GM23338 (cell line): ENCODE data around the gene YPEL4. TPM values are rescaled to one million over a fixed set of nuclear protein-coding genes. Genes with fewer than 3 reads are reported as not detected.

Experiments used
- ATAC-seq: fragments of 200-7000 bp; cut with Tn5 transposase; 3 replicates; pipeline ENCODE4 v1.9.1; 2020
- DNase-seq: peaks from one replicate; pipeline ENCODE4 v3.0.0-alpha.2; 2015; ENCODE audit warnings: low spot score
- H2AFZ ChIP-seq: fragments of 200-600 bp; sonication (generic); 2 replicates; pipeline ENCODE4 v1.8.0; 2016; ENCODE audit warnings: antibody characterized with exemption, mild to moderate bottlenecking, moderate library complexity
- H3F3A ChIP-seq: fragments of 200-600 bp; sonication (generic); replicated peaks from 2 replicates; pipeline ENCODE4 v1.8.0; 2017; ENCODE audit warnings: antibody characterized with exemption, mixed run types, low read depth
- H3K27ac ChIP-seq: fragments of 200-600 bp; sonication (generic); 2 replicates; pipeline ENCODE4 v1.6.1; 2016; ENCODE audit warnings: low read depth
- H3K27me3 ChIP-seq: fragments of 200-600 bp; sonication (generic); 2 replicates; pipeline ENCODE4 v1.8.0; 2016; ENCODE audit warnings: mild to moderate bottlenecking, mixed run types, moderate library complexity; ENCODE audit not compliant: insufficient read depth
- H3K36me3 ChIP-seq: fragments of 200-600 bp; sonication (generic); 2 replicates; pipeline ENCODE4 v1.8.0; 2016; ENCODE audit warnings: mild to moderate bottlenecking; ENCODE audit not compliant: insufficient read depth
- H3K4me1 ChIP-seq: fragments of 200-600 bp; sonication (generic); 2 replicates; pipeline ENCODE4 v1.8.0; 2016; ENCODE audit warnings: mild to moderate bottlenecking, moderate library complexity; ENCODE audit not compliant: insufficient read depth
- H3K4me2 ChIP-seq: fragments of 200-600 bp; sonication (generic); 2 replicates; pipeline ENCODE4 v1.7.1; 2017; ENCODE audit warnings: mixed run types
- H3K4me3 ChIP-seq: fragments of 200-600 bp; sonication (generic); 2 replicates; pipeline ENCODE4 v1.6.1; 2016; ENCODE audit warnings: mixed run types
- H3K79me2 ChIP-seq: fragments of 200-600 bp; sonication (generic); replicated peaks from 2 replicates; pipeline ENCODE4 v1.8.0; 2017; ENCODE audit warnings: mild to moderate bottlenecking; ENCODE audit not compliant: insufficient read depth
- H3K9me2 ChIP-seq: fragments of 200-600 bp; sonication (generic); 2 replicates; pipeline ENCODE4 v1.8.0; 2017; ENCODE audit not compliant: insufficient read depth
- H4K20me1 ChIP-seq: fragments of 200-600 bp; sonication (generic); replicated peaks from 2 replicates; pipeline ENCODE4 v1.8.0; 2017; ENCODE audit warnings: mild to moderate bottlenecking; ENCODE audit not compliant: insufficient read depth
- H3K27ac Mint-ChIP-seq: 2 replicates; pipeline ENCODE4 v1.8.0; 2020; ENCODE audit warnings: inconsistent platforms, mild to moderate bottlenecking, moderate library complexity, mixed read lengths
- H3K27me3 Mint-ChIP-seq: 3 replicates; pipeline ENCODE4 v1.8.0; 2022; ENCODE audit warnings: low read depth, mild to moderate bottlenecking, moderate library complexity, mixed read lengths, inconsistent platforms; ENCODE audit not compliant: insufficient read depth, poor library complexity
- H3K36me3 Mint-ChIP-seq: 3 replicates; pipeline ENCODE4 v1.8.0; 2021; ENCODE audit warnings: low read depth, mild to moderate bottlenecking, inconsistent platforms, moderate library complexity, mixed read lengths
- H3K4me1 Mint-ChIP-seq: 3 replicates; pipeline ENCODE4 v1.8.0; 2020; ENCODE audit warnings: mild to moderate bottlenecking, inconsistent platforms, mixed read lengths
- H3K4me3 Mint-ChIP-seq: 3 replicates; pipeline ENCODE4 v1.8.0; 2021; ENCODE audit warnings: moderate library complexity, mild to moderate bottlenecking, inconsistent platforms, mixed read lengths
- H3K9me3 Mint-ChIP-seq: 3 replicates; pipeline ENCODE4 v1.8.0; 2020; ENCODE audit warnings: moderate library complexity, mild to moderate bottlenecking, inconsistent platforms, mixed read lengths
- CREB1 ChIP-seq: fragments of 250-450 bp; sonication (Bioruptor Pico); IDR thresholded peaks from 2 replicates; pipeline ENCODE4 v1.5.0; 2020; ENCODE audit warnings: low read depth, mild to moderate bottlenecking, moderate library complexity
- ETS1 ChIP-seq: IDR thresholded peaks from 2 replicates; pipeline ENCODE4 v1.6.1; 2016; ENCODE audit warnings: antibody characterized with exemption
- EZH2 ChIP-seq: fragments of 200-600 bp; sonication (generic); IDR thresholded peaks from one replicate; pipeline ENCODE4 v1.8.0; 2017; ENCODE audit warnings: antibody characterized with exemption, mild to moderate bottlenecking, low read depth; ENCODE audit not compliant: unreplicated experiment
- EZH2phosphoT487 ChIP-seq: fragments of 200-600 bp; sonication (generic); IDR thresholded peaks from one replicate; pipeline ENCODE4 v1.8.1; 2018; ENCODE audit warnings: antibody characterized with exemption; ENCODE audit not compliant: unreplicated experiment
- JUNB ChIP-seq: IDR thresholded peaks from one replicate; pipeline ENCODE4 v1.6.1; 2016; ENCODE audit warnings: antibody characterized with exemption; ENCODE audit not compliant: unreplicated experiment
- NANOG ChIP-seq: IDR thresholded peaks from 2 replicates; pipeline ENCODE4 v1.6.1; 2016; ENCODE audit warnings: antibody characterized with exemption, borderline replicate concordance
- POLR2AphosphoS5 ChIP-seq: IDR thresholded peaks from 2 replicates; pipeline ENCODE4 v1.6.1; 2016; ENCODE audit warnings: antibody characterized with exemption, low read depth
- REST ChIP-seq: IDR thresholded peaks from one replicate; pipeline ENCODE4 v1.6.1; 2018; ENCODE audit warnings: antibody characterized with exemption; ENCODE audit not compliant: unreplicated experiment
- STAT1 ChIP-seq: IDR thresholded peaks from one replicate; pipeline ENCODE4 v1.6.1; 2016; ENCODE audit warnings: antibody characterized with exemption; ENCODE audit not compliant: unreplicated experiment
- ZNF114 ChIP-seq: fragments of 250-450 bp; sonication (Bioruptor Pico); IDR thresholded peaks from 2 replicates; pipeline ENCODE4 v1.5.0; 2020; ENCODE audit warnings: mild to moderate bottlenecking, moderate library complexity
- ZNF331 ChIP-seq: fragments of 250-450 bp; sonication (Bioruptor Pico); IDR thresholded peaks from 2 replicates; pipeline ENCODE4 v1.5.0; 2020; ENCODE audit warnings: low read depth, mild to moderate bottlenecking, moderate library complexity
- ZNF462 ChIP-seq: fragments of 250-450 bp; sonication (Bioruptor Pico); IDR thresholded peaks from 2 replicates; pipeline ENCODE4 v1.5.0; 2020; ENCODE audit warnings: mild to moderate bottlenecking, moderate library complexity
- polyA plus RNA-seq: library from polyadenylated mRNA; unstranded; fragments of >200 nt; fragmentation: Nextera tagmentation; extraction: Ambion mirVana; gene quantifications from 2 replicates; pipeline ENCODE4 v1.2.1, GENCODE V29; 2016
- total RNA-seq: library from RNA; depleted of rRNA; stranded (reverse); fragments of >200 nt; shearing (Covaris generic); gene quantifications from 2 replicates; pipeline ENCODE4 v1.2.3, GENCODE V29; 2014
- TF ChIP-seq, protein P1 (sequence below), 2 experiments: fragments of 200-600 bp in 1 of 2; sonication (generic) in 1 of 2; conservative IDR thresholded peaks; 2 replicates each; pipeline versions ENCODE4 v1.5.1 to v1.6.1; 2016 to 2017; ENCODE audit warnings: antibody characterized with exemption in 2 of 2, low read depth in 2 of 2, mild to moderate bottlenecking in 2 of 2, moderate library complexity in 1 of 2

Gene YPEL4
- total and polyA plus RNA-seq, 2 experiments from 2014 or later: 1.1 TPM; not detected in 1

DNA sequence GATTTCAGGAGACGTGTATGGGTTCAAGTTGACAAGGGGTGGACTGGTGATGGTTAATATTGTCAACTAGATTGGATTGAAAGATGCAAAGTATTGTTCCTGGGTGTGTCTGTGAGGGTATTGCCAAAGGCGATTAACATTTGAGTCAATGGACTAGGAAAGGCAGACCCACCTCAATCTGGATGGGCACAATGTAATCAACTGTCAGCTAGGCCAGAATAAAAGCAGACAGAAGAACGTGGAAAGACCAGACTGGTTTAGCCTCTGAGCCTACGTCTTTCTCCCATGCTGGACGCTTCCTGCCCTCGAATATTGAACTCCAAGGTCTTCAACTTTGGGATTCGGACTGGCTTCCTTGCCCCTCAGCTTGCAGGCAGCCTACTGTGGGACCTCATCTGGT lies 1.7 kb upstream of the YPEL4 start:
- Histone ChIP-seq H4K20me1 (peaks cover 3% of the 10 kb centered on the region; the same call in 1 of the 2 replicates), H3K27me3 (peaks cover 40% of the 10 kb centered on the region), H3K27ac (no peak overlapping the region), H2AFZ (no peak overlapping the region), H3F3A (peaks cover 30% of the 10 kb centered on the region), H3K79me2 (no peaks in the 10 kb centered on the region), H3K36me3 (no peaks in the 10 kb centered on the region), H3K4me2 (no peak overlapping the region), H3K4me1 (peaks cover 45% of the 10 kb centered on the region), H3K4me3 (no peak overlapping the region), H3K9me2 (peaks cover 10% of the 10 kb centered on the region)
- ATAC-seq (no peak), DNase-seq (no peak)
- Mint-ChIP-seq H3K27ac (no peak overlapping the region), H3K36me3 (no peaks in the 10 kb centered on the region; the same call in 2 of the 3 replicates), H3K4me3 (no peak overlapping the region; the same call in 2 of the 3 replicates), H3K27me3 (peaks cover 72% of the 10 kb centered on the region), H3K4me1 (peaks cover 62% of the 10 kb centered on the region), H3K9me3 (peaks cover 13% of the 10 kb centered on the region)
- TF ChIP-seq ZNF114 (CRISPR knock-in tag): no peak
- no peak for TF ChIP-seq ZNF462 (CRISPR knock-in tag)
- TF ChIP-seq POLR2AphosphoS5: no peak
- TF ChIP-seq CREB1 (CRISPR knock-in tag): no peak
- TF ChIP-seq EZH2: no peak
- TF ChIP-seq ETS1: no peak
- no peak for TF ChIP-seq EZH2phosphoT487
- no peak for TF ChIP-seq ZNF331 (CRISPR knock-in tag)
- no peak for TF ChIP-seq STAT1
- no peak for TF ChIP-seq NANOG
- TF ChIP-seq, protein P1, sequence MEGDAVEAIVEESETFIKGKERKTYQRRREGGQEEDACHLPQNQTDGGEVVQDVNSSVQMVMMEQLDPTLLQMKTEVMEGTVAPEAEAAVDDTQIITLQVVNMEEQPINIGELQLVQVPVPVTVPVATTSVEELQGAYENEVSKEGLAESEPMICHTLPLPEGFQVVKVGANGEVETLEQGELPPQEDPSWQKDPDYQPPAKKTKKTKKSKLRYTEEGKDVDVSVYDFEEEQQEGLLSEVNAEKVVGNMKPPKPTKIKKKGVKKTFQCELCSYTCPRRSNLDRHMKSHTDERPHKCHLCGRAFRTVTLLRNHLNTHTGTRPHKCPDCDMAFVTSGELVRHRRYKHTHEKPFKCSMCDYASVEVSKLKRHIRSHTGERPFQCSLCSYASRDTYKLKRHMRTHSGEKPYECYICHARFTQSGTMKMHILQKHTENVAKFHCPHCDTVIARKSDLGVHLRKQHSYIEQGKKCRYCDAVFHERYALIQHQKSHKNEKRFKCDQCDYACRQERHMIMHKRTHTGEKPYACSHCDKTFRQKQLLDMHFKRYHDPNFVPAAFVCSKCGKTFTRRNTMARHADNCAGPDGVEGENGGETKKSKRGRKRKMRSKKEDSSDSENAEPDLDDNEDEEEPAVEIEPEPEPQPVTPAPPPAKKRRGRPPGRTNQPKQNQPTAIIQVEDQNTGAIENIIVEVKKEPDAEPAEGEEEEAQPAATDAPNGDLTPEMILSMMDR (conservative IDR thresholded peaks at IDR 0.05; ENCODE audit: low read depth in 2 of 2): no peak
- TF ChIP-seq REST: no peak
- TF ChIP-seq JUNB: no peak
